ENCODE results near the gene SOCS1. TPM values are rescaled to one million over a fixed set of nuclear protein-coding genes. Genes with fewer than 3 reads are reported as not detected.
"Not testable (repeated sequence)": the region's sequence is repeated elsewhere in the genome, so short reads cannot be mapped to it uniquely, and the experiment has no call there.

SOCS1 gene
- total RNA-seq, 1 donor from 2014 or later = 2.8 TPM

- ATAC-seq = peak; percentile 73
Observed at GRCh38 chr16:11224096-11224893, 31.7 kb downstream of the SOCS1 start.

- not testable (repeated sequence) for ATAC-seq
Observed at GRCh38 chr16:11220507-11220906, 35.5 kb downstream of the SOCS1 start.

DNA sequence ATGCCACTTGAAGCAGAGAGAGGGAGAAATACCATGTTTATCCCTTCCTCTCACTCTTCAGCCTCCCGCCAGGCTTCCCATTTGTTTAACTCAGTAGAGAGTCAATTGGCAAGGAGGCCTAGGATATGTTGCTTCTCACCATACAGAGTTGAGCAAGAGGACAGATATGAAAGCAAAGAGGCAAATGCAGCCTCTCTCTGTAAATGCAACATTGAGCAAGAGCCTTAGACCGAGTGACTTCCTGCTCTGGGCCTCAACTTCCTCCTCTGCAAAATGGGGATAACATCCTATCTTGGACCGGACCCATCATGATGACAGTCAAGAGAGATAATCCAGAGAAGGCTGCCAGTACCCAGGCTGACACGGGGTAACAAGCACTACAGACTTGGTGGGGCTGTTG, 36.8 kb downstream of the SOCS1 start:
- no peak for ATAC-seq

DNA sequence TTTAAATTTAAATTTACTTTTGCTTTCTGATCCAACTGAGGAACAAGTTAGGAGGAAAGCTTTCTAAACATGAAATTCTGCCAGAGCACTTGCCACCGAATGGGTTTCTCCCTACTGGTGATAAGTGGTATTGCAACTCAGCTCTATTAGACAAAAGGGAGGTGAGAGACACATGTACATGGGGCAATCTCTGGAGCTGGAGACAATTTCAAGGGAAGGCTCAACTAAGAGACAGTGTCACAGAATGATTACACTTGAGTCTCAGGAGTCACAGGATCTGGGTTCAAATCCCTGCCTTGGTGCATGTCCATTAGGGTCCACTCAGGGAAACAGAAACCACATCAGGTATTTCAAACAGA, 37.4 kb downstream of the SOCS1 start:
- ATAC-seq = no peak

GRCh38 chr16:11217651-11218603, 38.1 kb downstream of the SOCS1 start:
- no peak for ATAC-seq

- no peak for ATAC-seq
Observed at GRCh38 chr16:11215935-11216556, 40.0 kb downstream of the SOCS1 start.

DNA sequence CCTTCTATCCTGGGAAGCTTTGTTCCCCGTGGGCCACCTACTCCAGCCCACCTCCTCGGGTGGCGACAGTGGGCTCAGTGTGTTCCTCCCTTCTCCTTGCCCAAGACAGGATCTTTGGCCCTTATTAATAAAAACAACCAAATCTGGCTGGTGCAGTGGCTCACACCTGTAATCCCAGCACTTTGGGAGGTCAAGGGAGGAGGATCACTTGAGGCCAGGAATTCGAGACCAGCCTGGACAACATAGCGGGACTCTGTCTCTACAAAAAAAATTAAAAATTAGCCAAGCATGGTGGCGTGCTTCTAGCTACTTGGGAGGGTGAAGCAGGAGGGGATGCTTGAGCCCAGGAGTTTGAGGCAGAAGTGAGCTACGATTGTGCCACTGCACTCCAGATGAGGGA, 42.2 kb downstream of the SOCS1 start:
- ATAC-seq = no peak

DNA sequence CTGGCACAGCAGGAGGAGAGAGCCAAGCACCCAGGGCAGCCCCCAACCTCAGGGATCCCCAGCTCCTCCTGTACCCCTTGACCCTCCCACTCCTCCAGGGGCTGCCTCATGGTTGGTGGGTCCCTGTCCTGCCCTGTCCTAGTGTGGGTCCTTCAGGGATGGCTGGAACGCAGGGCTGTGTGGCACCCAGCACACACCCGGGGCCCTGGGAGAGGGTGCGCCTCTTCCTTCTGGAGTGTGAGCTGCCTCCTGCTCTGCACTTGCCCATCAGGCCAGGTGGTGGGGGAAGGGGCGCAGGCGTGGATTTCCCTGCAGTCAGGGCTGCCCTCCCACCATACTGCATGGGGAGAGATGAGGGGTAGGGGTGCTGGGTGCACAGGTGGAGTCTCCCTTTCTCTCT, 42.6 kb downstream of the SOCS1 start:
- peak; percentile 20 for ATAC-seq

DNA sequence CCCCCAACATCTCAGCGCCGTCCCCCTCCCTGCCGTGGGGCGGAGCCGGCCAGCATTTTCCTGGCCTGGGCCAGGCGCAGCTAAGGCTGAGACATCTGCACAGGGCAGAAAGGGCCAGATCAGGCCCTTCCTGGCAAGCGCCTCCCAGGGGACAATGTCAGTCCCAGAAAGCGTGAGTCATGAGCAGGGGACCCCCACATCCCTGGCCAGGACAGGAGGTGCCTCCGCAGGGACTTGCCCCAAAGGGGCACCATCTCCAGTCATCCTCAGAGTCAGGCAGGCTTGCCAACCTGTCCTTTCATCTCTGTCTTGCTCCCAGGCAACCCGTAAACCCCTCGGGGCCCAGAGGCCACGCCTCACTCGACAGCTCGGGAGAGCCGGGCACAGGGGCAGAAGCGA, 43.2 kb downstream of the SOCS1 start:
- peak; percentile 26 for ATAC-seq

- ATAC-seq = peak; percentile 16
Observed at GRCh38 chr16:11211977-11212797, 43.8 kb downstream of the SOCS1 start.

DNA sequence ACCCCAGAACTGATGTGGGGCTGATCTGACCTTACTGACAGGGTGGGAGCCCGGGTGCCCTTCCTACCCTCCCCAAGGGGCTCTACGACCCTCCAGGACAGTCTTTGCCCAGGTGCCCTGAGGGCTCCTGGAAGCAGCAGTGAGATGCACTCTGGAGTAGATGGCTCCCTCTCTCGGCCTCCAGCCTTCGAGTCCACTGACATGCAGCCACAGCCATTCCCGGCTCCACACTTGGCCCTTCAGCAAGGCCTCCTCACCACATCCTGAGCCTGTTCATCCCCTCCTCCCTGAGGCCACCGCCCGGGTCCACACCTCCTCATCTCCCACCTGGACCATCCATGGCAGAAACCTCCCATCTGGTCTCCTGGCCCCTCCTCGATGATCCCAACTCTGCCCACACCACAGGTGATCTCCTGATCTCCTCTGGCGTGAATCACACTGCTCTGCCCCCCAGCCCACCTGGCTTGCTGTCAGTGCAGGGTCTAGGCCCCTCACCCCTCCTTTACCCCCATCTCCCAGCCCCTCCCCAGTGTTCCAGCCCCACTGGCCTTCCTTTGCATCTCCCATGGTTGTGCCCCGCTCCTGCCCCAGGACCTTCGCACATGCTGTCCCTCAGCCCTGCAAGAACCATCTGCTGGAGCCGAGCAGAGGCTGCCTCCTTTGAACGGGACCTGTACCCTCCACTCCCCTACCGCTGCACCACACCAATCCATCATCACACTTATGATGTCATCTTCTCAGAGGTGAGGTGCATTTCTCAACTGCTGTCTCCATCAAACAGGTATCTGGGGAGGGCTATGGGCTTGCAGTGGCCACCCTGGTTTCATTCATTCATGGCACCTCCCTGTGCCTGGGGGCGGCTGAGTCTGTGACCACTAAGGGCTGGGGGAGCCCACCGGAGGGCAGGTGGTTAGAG, 44.7 kb downstream of the SOCS1 start:
- ATAC-seq = no peak

DNA sequence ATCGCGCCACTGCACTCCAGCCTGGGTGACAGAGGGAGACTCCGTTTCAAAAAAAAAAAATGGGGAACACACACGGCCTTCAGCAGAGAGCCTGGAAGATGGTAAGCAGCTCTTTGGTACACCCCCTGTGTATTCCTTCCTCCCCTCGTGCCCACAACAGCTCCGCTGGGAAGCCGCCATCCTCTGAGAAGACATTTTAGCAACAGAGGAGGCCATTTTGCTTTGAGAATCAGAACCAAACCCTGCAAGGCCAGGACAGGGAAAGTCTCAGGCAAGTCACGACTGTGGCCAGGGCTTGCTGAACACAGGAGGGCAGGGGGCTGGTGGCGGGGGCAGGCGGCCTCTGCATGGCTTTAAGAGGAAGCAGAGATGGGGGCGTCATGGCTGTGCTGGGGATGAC, 45.7 kb downstream of the SOCS1 start:
- ATAC-seq = no peak

GRCh38 chr16:11208916-11209665, 46.9 kb downstream of the SOCS1 start:
- ATAC-seq = peak; percentile 31

GRCh38 chr16:11207646-11208045, 48.4 kb downstream of the SOCS1 start:
- no peak for ATAC-seq

DNA sequence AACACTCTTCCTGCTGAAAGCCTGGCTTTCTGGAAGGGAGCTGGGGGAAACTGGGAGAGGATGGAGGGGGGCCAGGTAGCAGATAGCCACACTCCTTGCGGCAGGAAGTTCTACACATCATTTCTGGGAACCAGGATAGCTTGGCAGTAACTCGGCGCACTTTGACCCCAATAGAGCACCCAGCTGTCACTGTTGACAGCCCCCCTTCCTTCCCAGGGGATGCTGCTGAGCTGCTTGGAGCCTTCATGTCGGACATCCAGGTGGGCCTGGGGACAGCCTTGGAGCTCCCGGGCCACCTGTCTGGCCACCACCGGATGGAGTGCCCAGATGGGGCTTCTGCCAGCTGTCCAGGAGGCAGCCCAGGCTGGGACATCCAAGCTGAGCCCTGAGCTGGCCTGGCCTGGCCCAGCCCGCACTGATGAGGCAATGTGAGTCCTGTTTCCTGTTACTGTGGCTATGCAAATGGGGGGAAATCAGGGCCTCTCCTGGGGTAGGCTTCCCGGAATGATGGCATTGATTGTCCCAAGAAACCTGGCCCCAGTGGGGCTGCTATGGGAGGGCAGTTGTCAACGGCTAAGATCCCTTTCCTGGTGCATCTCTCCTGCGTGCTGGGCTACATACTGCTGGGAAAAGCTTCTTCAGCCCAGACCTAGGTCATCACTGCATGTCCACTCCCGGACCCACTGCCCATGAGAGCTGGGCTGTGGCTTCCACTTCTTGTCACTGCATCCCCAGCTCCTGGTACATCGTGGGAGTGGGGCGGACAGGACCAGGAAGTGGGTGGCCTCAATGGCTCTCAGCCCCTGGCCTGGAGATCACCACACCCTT, 50.0 kb downstream of the SOCS1 start:
- peak; percentile 43 for ATAC-seq

DNA sequence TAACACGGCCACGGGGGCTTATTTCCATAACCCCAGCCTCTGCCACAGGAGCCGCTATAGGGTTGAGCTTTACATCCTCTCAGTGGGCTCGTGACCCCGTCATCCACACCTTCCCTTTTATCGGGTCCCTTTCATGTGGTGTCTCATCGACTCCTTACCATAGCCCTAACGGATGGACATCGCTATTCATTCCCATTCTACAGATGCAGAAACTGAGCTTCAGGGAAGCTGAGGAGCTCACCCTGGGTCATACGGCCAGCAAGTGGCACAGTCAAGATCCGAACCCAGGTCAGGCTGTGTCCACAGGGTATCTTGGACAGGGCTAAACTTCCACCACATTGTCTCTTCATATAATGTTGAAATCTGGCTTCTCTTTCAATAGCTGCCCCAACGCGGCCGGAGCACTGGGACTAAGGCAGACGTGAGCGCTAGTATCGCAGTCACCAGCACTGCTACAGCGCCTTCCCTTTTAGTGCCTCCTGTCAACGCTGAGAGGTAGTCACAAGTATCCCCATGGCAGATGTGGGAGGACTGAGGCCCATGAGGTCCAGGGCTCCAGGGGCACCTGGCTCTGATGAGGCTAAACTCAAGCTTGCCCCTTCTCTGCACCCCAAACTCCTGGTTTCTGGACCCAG, 50.8 kb downstream of the SOCS1 start:
- no peak for ATAC-seq

DNA sequence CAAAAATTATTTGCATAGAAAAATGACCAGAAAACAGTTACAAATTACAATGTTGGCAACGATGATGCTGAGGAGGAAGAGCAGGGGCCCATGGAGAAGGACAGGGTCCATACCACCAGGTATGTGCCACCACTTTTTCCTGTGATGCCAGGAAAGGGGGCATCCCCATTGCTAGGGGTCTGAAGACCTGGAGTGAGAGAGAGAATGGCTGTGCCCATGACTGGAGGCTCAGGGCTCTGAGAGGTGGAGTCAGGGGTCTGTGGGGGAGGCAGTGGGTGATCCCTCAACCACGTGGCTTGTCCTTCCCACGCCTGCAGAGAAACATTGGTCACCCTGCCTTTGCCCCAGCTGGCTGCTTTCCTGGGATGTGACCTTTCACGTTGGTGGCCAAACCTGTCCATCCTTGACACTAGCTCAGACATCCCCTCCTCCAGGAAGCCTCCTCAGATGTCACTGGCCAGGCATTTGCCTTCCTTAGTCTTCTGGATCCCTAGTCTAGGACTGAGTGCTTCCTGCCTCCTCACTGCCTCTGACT, 51.4 kb downstream of the SOCS1 start:
- no peak for ATAC-seq

Data from esophagus mucosa (tissue), 1 donor.